Endothelial cell of umbilical vein (primary cell): ENCODE measurements around the gene CYP2D6. TPM values are rescaled to one million over a fixed set of nuclear protein-coding genes. Genes with fewer than 3 reads are reported as not detected.

Experiments used
- BruUV-seq: library from RNA; stranded (reverse); fragments of 400-500 nt; replicated peaks from 2 replicates; lab custom pipeline; 2021; lab: Mats Ljungman, UMichigan
- CTCF ChIA-PET: fragments of 300-600, 350-600 bp; sonication (Branson Sonifier 250); formaldehyde crosslinking; loops from one replicate; lab custom pipeline; 2021; ENCODE audit warnings: antibody characterized with exemption, inconsistent platforms; lab: Charles Lee
- POLR2A ChIA-PET: fragments of 300-600, 350-600 bp; sonication (Branson Sonifier 250); formaldehyde crosslinking; loops from one replicate; lab custom pipeline; 2021; ENCODE audit warnings: antibody characterized with exemption, inconsistent platforms; lab: Charles Lee
- DNase-seq: peaks from one replicate; pipeline ENCODE4 v3.0.0-alpha.2; 2011; ENCODE audit warnings: low read depth, low spot score
- FAIRE-seq: peaks from 2 replicates; lab custom pipeline; 2011; peaks lifted over from hg19 to GRCh38; lab: Jason Lieb, UNC
- H2AFZ ChIP-seq: 2 replicates; pipeline ENCODE4 v1.6.0; 2012; ENCODE audit warnings: low read depth, low read length, control low read depth, inconsistent platforms
- H3K27ac ChIP-seq: 2 replicates; pipeline ENCODE4 v1.5.1; 2011; ENCODE audit warnings: low read depth, mild to moderate bottlenecking, control low read depth, low read length, moderate library complexity; ENCODE audit not compliant: insufficient read depth
- H3K27me3 ChIP-seq, 2 experiments: 2 replicates each; pipeline versions ENCODE4 v1.6.0 to v1.6.1; 2011; ENCODE audit warnings: low read length in 2 of 2, mixed read lengths in 1 of 2; ENCODE audit not compliant: control insufficient read depth in 2 of 2, insufficient read depth in 2 of 2
- H3K36me3 ChIP-seq, 2 experiments: 2 replicates in 1 of 2; 3 replicates in 1 of 2; pipeline ENCODE4 v1.5.1; 2011; ENCODE audit warnings: low read length in 2 of 2, mild to moderate bottlenecking in 1 of 2, moderate library complexity in 1 of 2; ENCODE audit not compliant: control insufficient read depth in 2 of 2, insufficient read depth in 2 of 2; ENCODE audit errors: extremely low read depth in 1 of 2
- H3K4me1 ChIP-seq: 3 replicates; pipeline ENCODE4 v1.5.1; 2011; ENCODE audit warnings: mild to moderate bottlenecking, low read length; ENCODE audit not compliant: control insufficient read depth, insufficient read depth; ENCODE audit errors: extremely low read depth
- H3K4me2 ChIP-seq: 2 replicates; pipeline ENCODE4 v1.6.1; 2011; ENCODE audit warnings: low read length, control low read depth, mixed read lengths; ENCODE audit not compliant: insufficient read depth
- H3K4me3 ChIP-seq, 3 experiments: fragments of 200-600 bp in 1 of 3; sonication (generic), shearing (Covaris generic) in 1 of 3; replicated peaks in 1 of 3; 2 replicates each; pipeline ENCODE4 v1.5.1; 2011 to 2016; ENCODE audit warnings: control low read depth in 3 of 3, low read length in 3 of 3, mild to moderate bottlenecking in 2 of 3, inconsistent platforms in 1 of 3, low read depth in 1 of 3, moderate library complexity in 1 of 3; ENCODE audit not compliant: insufficient read depth in 1 of 3
- H3K79me2 ChIP-seq: 2 replicates; pipeline ENCODE4 v1.6.0; 2012; ENCODE audit warnings: low read length, inconsistent platforms; ENCODE audit not compliant: control insufficient read depth, insufficient read depth
- H3K9ac ChIP-seq: replicated peaks from 2 replicates; pipeline ENCODE3; 2011; ENCODE audit warnings: low read length, control low read depth; ENCODE audit not compliant: insufficient read depth; ENCODE audit errors: extremely low read depth
- H3K9me1 ChIP-seq: replicated peaks from 3 replicates; pipeline ENCODE4 v1.6.0; 2011; ENCODE audit warnings: mild to moderate bottlenecking, low read length; ENCODE audit not compliant: control insufficient read depth, insufficient read depth; ENCODE audit errors: extremely low read depth
- H3K9me3 ChIP-seq: replicated peaks from 2 replicates; pipeline ENCODE4 v1.5.1; 2012; ENCODE audit warnings: low read length, inconsistent platforms; ENCODE audit not compliant: control insufficient read depth, insufficient read depth
- H4K20me1 ChIP-seq: replicated peaks from 2 replicates; pipeline ENCODE3; 2011; ENCODE audit warnings: mild to moderate bottlenecking, low read length; ENCODE audit not compliant: control insufficient read depth, insufficient read depth; ENCODE audit errors: extremely low read depth
- CTCF ChIP-seq, 2 donors: IDR thresholded peaks; 1 replicate in 1 of 2; 2 replicates in 1 of 2; pipeline ENCODE4 v1.5.1; 2011; ENCODE audit warnings: low read length in 2 of 2, mild to moderate bottlenecking in 2 of 2, moderate library complexity in 2 of 2, control low read depth in 1 of 2, inconsistent platforms in 1 of 2, low read depth in 1 of 2; ENCODE audit not compliant: insufficient read depth in 1 of 2; ENCODE audit errors: extremely low read depth in 1 of 2
- EZH2 ChIP-seq: IDR thresholded peaks from 2 replicates; pipeline ENCODE4 v1.6.1; 2012; ENCODE audit warnings: borderline replicate concordance, low read depth, mild to moderate bottlenecking, moderate library complexity, low read length, inconsistent platforms; ENCODE audit not compliant: severe bottlenecking
- FOS ChIP-seq: IDR thresholded peaks from 2 replicates; pipeline ENCODE4 v1.6.1; 2011; ENCODE audit warnings: mild to moderate bottlenecking, low read length, moderate library complexity, borderline replicate concordance; ENCODE audit not compliant: insufficient read depth
- GATA2 ChIP-seq: IDR thresholded peaks from 2 replicates; pipeline ENCODE4 v1.7.0; 2011; ENCODE audit warnings: low read depth, mild to moderate bottlenecking, moderate library complexity, mixed read lengths, low read length; ENCODE audit not compliant: insufficient read length, insufficient read depth
- JUN ChIP-seq: IDR thresholded peaks from 2 replicates; pipeline ENCODE4 v1.6.1; 2011; ENCODE audit warnings: borderline replicate concordance, low read depth; ENCODE audit not compliant: insufficient read length, insufficient read depth
- MYC ChIP-seq: IDR thresholded peaks from one replicate; pipeline ENCODE4 v1.6.1; 2011; ENCODE audit warnings: mild to moderate bottlenecking, low read depth, low read length
- POLR2A ChIP-seq: IDR thresholded peaks from 2 replicates; pipeline ENCODE4 v1.6.1; 2012; ENCODE audit warnings: low read depth, mild to moderate bottlenecking, control low read depth, low read length
- POLR2AphosphoS5 ChIP-seq: IDR thresholded peaks from 2 replicates; pipeline ENCODE4 v1.6.1; 2012; ENCODE audit warnings: low read depth, mild to moderate bottlenecking, control low read depth, low read length, moderate library complexity; ENCODE audit not compliant: insufficient read depth
- dilution Hi-C: fragments of 300-500 bp; cut with MboI; formaldehyde crosslinking; loops from one replicate; pipeline ENCODE4 v1.15.0; 2019; ENCODE audit warnings: low sequenced_read_pairs; ENCODE audit not compliant: extremely low pct_ligation_motif_present
- intact Hi-C: fragments of 100-400 bp; cut with micrococcal nuclease; formaldehyde crosslinking; loops from one replicate; pipeline ENCODE4 v1.10.0; 2022
- polyA plus RNA-seq, 4 experiments: library from polyadenylated mRNA; depleted of rRNA in 3 of 4; stranded (reverse) in 3 of 4; unstranded in 1 of 4; fragments of >200 nt; gene quantifications; 2 replicates each; pipeline versions ENCODE4 v1.2.1 to v1.2.3, GENCODE V29; 2011 to 2012; ENCODE audit warnings: missing spikeins in 1 of 4
- total RNA-seq: library from RNA; stranded (reverse); gene quantifications from 2 replicates; pipeline ENCODE4 v1.2.3, GENCODE V29; 2021
- TF ChIP-seq, protein P1 (sequence below): IDR thresholded peaks from 2 replicates; pipeline ENCODE4 v1.6.1; 2011; ENCODE audit not compliant: insufficient read depth, insufficient read length

CYP2D6 gene
- total and polyA plus RNA-seq, 2 donors (not counting 3 experiments of a cell fraction or from before 2014, with no cell fraction given), result 0.25 to 0.91 TPM

DNA sequence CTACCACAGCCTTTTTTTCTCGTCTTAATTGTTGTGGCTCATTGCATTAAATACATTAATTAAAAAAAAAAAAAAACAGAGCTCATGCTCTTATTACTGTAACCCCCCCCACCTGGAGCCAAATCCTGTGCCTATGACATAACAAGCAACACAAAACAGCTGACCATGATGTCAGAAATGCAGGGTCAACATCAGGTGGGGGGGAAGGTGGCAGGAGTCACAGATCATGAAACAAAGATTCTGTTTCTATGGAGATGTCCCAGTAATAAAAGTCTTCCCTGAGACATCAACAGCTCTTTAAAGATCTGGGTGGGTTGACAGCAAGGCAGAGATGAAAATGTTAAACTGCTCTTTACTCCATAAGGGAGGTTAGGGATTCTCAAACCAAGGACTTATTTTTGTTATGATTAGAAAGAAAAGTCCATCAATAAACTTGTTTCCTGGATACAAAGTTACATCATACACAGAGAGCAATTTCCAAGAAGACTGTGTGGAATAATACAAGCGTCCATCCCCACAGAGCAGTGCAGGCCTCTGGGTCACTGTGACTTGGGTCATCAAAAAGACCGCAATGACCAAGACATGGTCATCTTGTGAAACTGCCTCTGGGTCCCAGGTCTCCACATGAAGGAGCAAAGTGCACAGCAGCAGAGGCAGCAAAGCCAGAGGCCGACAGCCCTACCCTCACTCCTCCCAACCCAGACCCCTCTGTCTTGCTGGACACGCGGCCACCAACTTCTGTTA lies 42.7 kb upstream of the CYP2D6 start:
- Histone ChIP-seq H3K27ac (no peak overlapping the region), H2AFZ (no peak overlapping the region), H4K20me1 (no peaks in the 10 kb centered on the region), H3K9me3 (no peaks in the 10 kb centered on the region), H3K36me3 (no peaks in the 10 kb centered on the region), H3K9me1 (no peaks in the 10 kb centered on the region), H3K79me2 (no peaks in the 10 kb centered on the region), H3K4me1 (peaks cover 11% of the 10 kb centered on the region), H3K9ac (no peak overlapping the region), H3K4me3 (no peak overlapping the region), H3K4me2 (no peak overlapping the region), H3K27me3 (no peaks in the 10 kb centered on the region)
- TF ChIP-seq FOS (no peak), GATA2 (no peak), CTCF (IDR thresholded peaks at IDR 0.05; ENCODE audit: extremely low read depth in 1 of 2, insufficient read depth in 1 of 2, low read depth in 1 of 2, low read length in 2 of 2) (no peak), JUN (no peak), EZH2 (no peak), MYC (no peak), POLR2AphosphoS5 (no peak), POLR2A (no peak)
- TF ChIP-seq, protein P1, sequence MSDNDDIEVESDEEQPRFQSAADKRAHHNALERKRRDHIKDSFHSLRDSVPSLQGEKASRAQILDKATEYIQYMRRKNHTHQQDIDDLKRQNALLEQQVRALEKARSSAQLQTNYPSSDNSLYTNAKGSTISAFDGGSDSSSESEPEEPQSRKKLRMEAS, result no peak
- FAIRE-seq (no peak), DNase-seq (peak; percentile 10)
- dilution Hi-C loops, result no loop called here
- ChIA-PET CTCF (interaction anchor here (1.0 to 2.6 kb wide), 7 partner anchors 19 to 300 kb away, joined by 3 to 13 read pairs (median 4); no protein-coding TSS in a partner anchor), POLR2A (no interaction called here)
- no TSS peak for BruUV-seq
- intact Hi-C loops, result loop anchor here (5.0 kb wide), 1 partner anchor 99 kb away; the partner anchor contains the start of gene TCF20
